ENCODE results near the gene ZMIZ1. TPM values are rescaled to one million over a fixed set of nuclear protein-coding genes. Genes with fewer than 3 reads are reported as not detected.
A peak's percentile ranks its signal among the peaks of the same experiment; 100 is the strongest.

Gene ZMIZ1
- polyA plus RNA-seq, 2 donors, result 29.2 to 29.7 TPM

DNA sequence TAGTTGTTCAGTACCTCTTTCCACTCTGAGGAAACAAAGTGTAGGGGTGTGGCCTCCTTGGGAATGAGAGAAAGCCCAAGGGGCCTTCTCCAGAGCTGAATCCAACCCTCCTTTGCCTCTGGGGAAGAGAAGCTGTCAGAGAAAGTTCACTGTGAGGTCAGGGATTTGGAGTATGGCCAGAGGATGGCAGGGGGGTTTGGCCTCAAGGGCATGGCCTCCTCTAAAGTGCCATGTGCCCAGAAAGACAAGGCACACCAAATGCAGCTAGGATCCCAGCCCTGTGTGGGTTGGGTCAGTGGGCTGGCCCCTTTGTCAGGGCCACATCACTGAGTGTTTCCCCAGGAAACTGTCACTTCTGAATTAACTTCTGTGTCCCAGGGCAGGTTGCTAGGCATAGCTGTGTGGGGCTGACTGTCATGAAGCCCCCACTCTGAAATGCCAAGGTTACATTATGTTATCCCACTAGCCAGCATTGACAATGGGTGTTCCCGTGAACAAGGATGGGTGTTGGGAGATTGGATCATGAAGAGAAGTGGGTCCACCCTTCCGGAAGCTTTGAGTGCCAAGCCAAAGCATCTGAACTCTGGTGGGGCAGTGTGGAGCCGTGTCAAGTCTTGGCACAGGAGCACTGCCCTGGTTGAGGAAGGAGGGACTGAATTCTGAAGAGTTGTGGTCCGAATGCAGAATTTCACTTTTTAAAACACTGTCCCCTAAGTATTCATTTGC, 123.3 kb downstream of the ZMIZ1 start:
- H3K9me3 ChIP-seq (ENCODE audit: control insufficient read depth in 2 of 2, insufficient read depth in 1 of 2, low read depth in 1 of 2, low read length in 1 of 2), result no peaks in the 10 kb centered on the region
- H3K27me3 ChIP-seq (ENCODE audit: control insufficient read depth in 1 of 2, insufficient read depth in 2 of 2, low read length in 2 of 2), result no peaks in the 10 kb centered on the region
- H3K4me1 ChIP-seq (ENCODE audit: control insufficient read depth in 2 of 2, insufficient read depth in 2 of 2, low read length in 1 of 2), result peaks cover 6 to 37% of the 10 kb centered on the region in 2 donors
- WGBS, 2 donors, result 61 to 67% methylated on average over 4 of the region's 4 CpGs
- peaks cover 0 to 29% of the 10 kb centered on the region in 2 donors for H3K36me3 ChIP-seq (ENCODE audit: control insufficient read depth in 2 of 2, insufficient read depth in 2 of 2, low read length in 1 of 2)
- peak overlapping the region in 1 of 2 donors; percentile 6 for H3K27ac ChIP-seq (ENCODE audit: low read depth in 2 of 2, low read length in 1 of 2)
- H3K4me3 ChIP-seq (ENCODE audit: low read depth in 1 of 2, low read length in 2 of 2), result no peak overlapping the region

DNA sequence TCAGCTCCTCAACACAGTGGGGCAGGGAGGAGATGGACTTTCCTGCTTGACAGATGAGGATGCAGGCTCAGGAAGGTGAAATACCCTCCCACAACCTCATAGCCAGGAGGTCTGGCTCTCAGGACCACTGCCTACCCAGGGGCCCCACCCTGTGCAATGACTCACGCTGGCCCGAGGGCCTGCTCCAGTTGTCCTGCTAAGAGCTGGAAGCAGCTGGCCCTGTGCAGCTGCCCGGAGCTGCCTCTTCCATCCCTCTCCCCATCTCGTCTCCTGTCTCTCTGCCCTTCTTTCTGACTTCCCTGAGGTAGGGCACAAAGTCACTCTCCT, 123.9 kb downstream of the ZMIZ1 start:
- Histone ChIP-seq H3K4me1 (ENCODE audit: control insufficient read depth in 2 of 2, insufficient read depth in 2 of 2, low read length in 1 of 2) (peaks cover 6 to 35% of the 10 kb centered on the region in 2 donors), H3K27ac (ENCODE audit: low read depth in 2 of 2, low read length in 1 of 2) (no peak overlapping the region), H3K4me3 (ENCODE audit: low read depth in 1 of 2, low read length in 2 of 2) (no peak overlapping the region), H3K9me3 (ENCODE audit: control insufficient read depth in 2 of 2, insufficient read depth in 1 of 2, low read depth in 1 of 2, low read length in 1 of 2) (no peaks in the 10 kb centered on the region), H3K27me3 (ENCODE audit: control insufficient read depth in 1 of 2, insufficient read depth in 2 of 2, low read length in 2 of 2) (no peaks in the 10 kb centered on the region), H3K36me3 (ENCODE audit: control insufficient read depth in 2 of 2, insufficient read depth in 2 of 2, low read length in 1 of 2) (peaks cover 0 to 27% of the 10 kb centered on the region in 2 donors)
- WGBS, 2 donors, result 44 to 57% methylated on average over 4 of the region's 4 CpGs

DNA sequence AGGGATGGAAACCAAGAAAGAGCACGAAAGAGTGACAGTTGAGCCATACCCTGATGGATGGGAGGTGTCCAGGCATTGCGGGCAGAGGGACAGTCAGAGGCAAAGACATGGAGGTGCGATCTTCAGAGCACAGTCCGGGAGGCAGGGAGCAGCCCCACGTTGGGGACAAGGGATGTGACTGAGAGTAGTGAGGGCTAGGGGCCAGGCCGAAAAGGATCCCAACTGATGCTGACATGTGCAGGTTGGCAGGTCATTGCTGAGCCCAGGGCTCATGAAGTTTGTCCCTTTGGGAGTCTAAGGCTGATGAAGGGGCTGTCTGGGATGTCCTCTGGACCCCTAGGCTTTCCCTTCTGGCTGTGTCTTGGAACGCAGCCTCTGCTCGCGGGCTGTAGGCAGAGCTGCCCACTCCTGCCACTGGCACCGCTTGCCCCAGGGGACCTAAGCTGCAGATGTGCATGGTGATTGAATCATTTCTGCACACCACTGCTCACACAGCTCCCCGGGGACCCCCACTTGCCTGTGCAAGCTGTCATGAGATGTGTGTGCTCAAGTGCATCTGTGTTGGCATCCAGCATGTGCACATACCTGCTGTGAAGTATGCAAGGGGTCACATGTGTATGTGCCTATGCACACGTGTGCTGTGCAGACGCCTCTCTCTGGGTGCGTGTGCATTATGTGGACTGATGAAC, 125.1 kb downstream of the ZMIZ1 start:
- 86 to 88% methylated on average over 14 of the region's 14 CpGs for WGBS, 2 donors
- Histone ChIP-seq H3K4me3 (ENCODE audit: low read depth in 1 of 2, low read length in 2 of 2) (no peak overlapping the region), H3K9me3 (ENCODE audit: control insufficient read depth in 2 of 2, insufficient read depth in 1 of 2, low read depth in 1 of 2, low read length in 1 of 2) (no peaks in the 10 kb centered on the region), H3K27me3 (ENCODE audit: control insufficient read depth in 1 of 2, insufficient read depth in 2 of 2, low read length in 2 of 2) (no peaks in the 10 kb centered on the region), H3K36me3 (ENCODE audit: control insufficient read depth in 2 of 2, insufficient read depth in 2 of 2, low read length in 1 of 2) (peaks cover 0 to 24% of the 10 kb centered on the region in 2 donors), H3K27ac (ENCODE audit: low read depth in 2 of 2, low read length in 1 of 2) (no peak overlapping the region), H3K4me1 (ENCODE audit: control insufficient read depth in 2 of 2, insufficient read depth in 2 of 2, low read length in 1 of 2) (peaks cover 6 to 30% of the 10 kb centered on the region in 2 donors)

DNA sequence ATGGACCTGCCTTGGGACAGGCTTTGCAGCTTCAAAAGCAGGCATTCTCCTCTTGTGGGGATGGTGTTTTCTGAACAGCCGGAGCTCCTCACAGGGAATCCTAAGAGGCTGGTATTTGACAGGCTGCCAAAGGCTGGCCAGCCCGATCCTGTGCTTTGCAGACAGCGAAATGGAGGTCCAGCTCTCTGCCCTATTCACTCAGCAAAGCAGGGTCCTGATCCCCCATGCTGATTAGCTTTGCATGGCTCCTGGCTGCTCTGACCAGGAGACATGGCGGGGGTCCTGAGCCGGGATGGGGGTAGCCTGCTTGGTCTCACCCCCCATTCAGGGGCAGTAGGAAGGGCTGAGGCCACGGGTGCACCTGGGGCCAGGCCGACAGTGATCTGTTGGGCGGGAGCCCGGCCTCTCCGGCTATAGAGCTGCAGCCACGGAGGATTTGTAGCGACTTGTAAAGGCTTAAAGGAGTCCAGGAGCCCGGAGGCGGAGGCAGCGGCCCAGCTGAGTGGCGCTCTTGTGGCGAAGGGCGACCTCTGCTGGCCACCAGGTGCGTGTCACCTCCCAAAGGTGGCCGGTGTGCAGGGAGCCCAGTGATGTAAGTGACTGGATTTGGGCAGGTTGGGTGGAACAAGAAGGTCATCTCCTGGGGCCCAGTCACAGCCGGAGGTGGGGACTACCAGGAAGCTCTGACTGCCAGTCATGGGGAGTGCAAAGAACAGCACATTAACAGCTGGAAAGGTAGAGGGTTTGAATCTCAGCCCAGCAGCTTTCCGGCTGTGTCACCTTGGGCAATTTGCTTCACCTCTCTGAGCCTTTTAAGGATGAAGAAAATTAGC, 126.5 kb downstream of the ZMIZ1 start:
- 11 to 13% methylated on average over 22 of the region's 22 CpGs for WGBS, 2 donors
- H3K27me3 ChIP-seq (ENCODE audit: control insufficient read depth in 1 of 2, insufficient read depth in 2 of 2, low read length in 2 of 2), result no peaks in the 10 kb centered on the region
- H3K4me3 ChIP-seq (ENCODE audit: low read depth in 1 of 2, low read length in 2 of 2), result no peak overlapping the region
- H3K27ac ChIP-seq (ENCODE audit: low read depth in 2 of 2, low read length in 1 of 2), result peak overlapping the region; percentile 37 to 75
- peaks cover 0 to 17% of the 10 kb centered on the region in 2 donors for H3K36me3 ChIP-seq (ENCODE audit: control insufficient read depth in 2 of 2, insufficient read depth in 2 of 2, low read length in 1 of 2)
- no peaks in the 10 kb centered on the region for H3K9me3 ChIP-seq (ENCODE audit: control insufficient read depth in 2 of 2, insufficient read depth in 1 of 2, low read depth in 1 of 2, low read length in 1 of 2)
- peaks cover 3 to 21% of the 10 kb centered on the region in 2 donors for H3K4me1 ChIP-seq (ENCODE audit: control insufficient read depth in 2 of 2, insufficient read depth in 2 of 2, low read length in 1 of 2)

DNA sequence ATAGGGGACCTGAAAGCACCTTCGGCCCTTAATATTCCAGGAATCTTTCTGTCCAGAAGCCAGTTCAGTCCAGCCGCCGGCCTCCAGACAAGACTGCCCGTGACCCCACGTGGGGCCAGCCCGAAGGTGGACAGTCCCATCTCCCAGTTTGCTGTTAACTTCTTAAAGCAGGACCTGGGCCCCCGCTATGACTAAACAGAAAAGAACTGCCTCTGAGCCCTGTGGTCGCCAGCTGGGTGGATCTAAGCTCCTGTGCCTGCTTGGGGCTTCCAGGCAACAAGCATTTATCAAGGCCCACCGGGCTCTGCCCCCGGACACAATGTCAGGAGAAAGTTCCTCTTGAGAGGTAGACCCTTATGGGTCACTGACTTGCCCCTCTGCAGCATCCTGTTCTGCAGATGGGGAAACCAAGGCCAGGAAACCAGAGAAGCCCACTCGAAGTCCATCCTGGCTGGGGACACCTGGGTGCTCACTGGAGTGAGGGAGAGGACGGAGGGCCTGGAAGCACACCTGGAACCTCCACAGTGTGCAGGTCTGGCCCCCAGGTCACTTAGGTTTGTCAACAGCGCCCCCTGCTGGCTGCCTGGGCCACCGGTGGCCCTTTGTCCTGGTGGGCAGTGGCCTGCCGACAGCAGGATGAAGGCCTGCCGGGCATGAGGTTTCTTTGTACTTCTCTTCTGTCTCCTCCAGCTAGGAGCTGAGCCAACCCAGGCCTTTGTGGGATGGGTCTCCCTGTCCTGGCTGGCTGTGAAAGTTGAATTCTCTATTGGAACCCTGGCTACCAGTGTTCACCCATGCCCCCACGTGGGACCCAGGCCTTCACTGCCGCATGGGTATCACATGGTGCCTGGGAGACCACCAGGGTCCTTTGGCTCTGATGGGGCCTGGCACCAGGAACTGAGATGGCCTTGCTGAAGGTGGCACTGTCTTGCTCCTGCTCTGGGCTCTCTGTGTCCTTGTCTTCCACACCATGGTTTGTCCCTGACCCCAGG, 128.0 kb downstream of the ZMIZ1 start:
- WGBS, 2 donors, result 62% methylated on average over 18 of the region's 18 CpGs
- H3K36me3 ChIP-seq (ENCODE audit: control insufficient read depth in 2 of 2, insufficient read depth in 2 of 2, low read length in 1 of 2), result peaks cover 0 to 20% of the 10 kb centered on the region in 2 donors
- H3K9me3 ChIP-seq (ENCODE audit: control insufficient read depth in 2 of 2, insufficient read depth in 1 of 2, low read depth in 1 of 2, low read length in 1 of 2), result no peaks in the 10 kb centered on the region
- H3K27me3 ChIP-seq (ENCODE audit: control insufficient read depth in 1 of 2, insufficient read depth in 2 of 2, low read length in 2 of 2), result no peaks in the 10 kb centered on the region
- peaks cover 3 to 18% of the 10 kb centered on the region in 2 donors for H3K4me1 ChIP-seq (ENCODE audit: control insufficient read depth in 2 of 2, insufficient read depth in 2 of 2, low read length in 1 of 2)
- peak overlapping the region in 1 of 2 donors; percentile 24 for H3K27ac ChIP-seq (ENCODE audit: low read depth in 2 of 2, low read length in 1 of 2)
- H3K4me3 ChIP-seq (ENCODE audit: low read depth in 1 of 2, low read length in 2 of 2), result no peak overlapping the region

DNA sequence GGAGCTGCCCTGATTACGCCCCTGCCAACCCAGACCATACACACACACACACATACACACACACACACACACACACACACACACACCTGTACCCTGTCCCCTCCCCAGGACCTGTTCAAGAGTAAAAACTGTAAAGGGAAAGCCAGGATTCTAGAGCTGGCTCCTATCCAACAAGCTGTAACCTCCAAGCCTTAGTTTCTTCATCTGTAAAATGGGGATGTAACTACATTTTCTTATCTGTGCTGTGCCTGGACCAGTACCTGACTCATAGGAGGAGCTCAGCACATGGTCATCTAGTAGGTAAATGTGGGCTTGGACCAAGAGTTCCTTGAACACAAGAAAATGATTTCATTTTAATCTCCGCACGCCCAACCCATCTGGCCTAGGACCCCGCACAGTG, 128.8 kb downstream of the ZMIZ1 start:
- Histone ChIP-seq H3K4me1 (ENCODE audit: control insufficient read depth in 2 of 2, insufficient read depth in 2 of 2, low read length in 1 of 2) (peaks cover 3 to 12% of the 10 kb centered on the region in 2 donors), H3K27me3 (ENCODE audit: control insufficient read depth in 1 of 2, insufficient read depth in 2 of 2, low read length in 2 of 2) (no peaks in the 10 kb centered on the region), H3K4me3 (ENCODE audit: low read depth in 1 of 2, low read length in 2 of 2) (no peak overlapping the region), H3K9me3 (ENCODE audit: control insufficient read depth in 2 of 2, insufficient read depth in 1 of 2, low read depth in 1 of 2, low read length in 1 of 2) (no peaks in the 10 kb centered on the region), H3K36me3 (ENCODE audit: control insufficient read depth in 2 of 2, insufficient read depth in 2 of 2, low read length in 1 of 2) (peaks cover 0 to 24% of the 10 kb centered on the region in 2 donors), H3K27ac (ENCODE audit: low read depth in 2 of 2, low read length in 1 of 2) (no peak overlapping the region)
- 98 to 99% methylated on average over 4 of the region's 4 CpGs for WGBS, 2 donors

DNA sequence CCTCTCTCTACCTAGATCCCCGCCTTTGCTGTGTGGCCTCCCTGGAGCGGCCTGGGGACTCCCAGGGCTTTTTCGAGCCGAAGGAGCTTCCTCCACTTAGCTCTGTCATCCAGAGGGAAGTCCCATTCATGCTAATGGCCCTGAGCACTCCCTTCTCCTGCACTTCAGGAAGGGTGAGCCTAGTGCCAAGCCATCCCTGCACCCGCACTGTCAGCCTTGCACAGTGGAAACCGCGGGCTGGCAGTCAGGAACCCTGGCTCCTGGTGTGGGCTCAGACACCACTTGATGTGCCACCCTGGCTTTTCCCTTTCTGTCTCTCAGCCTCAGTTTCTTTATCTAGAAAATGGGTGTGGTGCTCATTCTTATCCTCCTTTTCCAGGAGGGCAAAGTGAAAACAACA, 131.6 kb downstream of the ZMIZ1 start:
- 89% methylated on average over 7 of the region's 7 CpGs for WGBS, 2 donors
- Histone ChIP-seq H3K27me3 (ENCODE audit: control insufficient read depth in 1 of 2, insufficient read depth in 2 of 2, low read length in 2 of 2) (no peaks in the 10 kb centered on the region), H3K36me3 (ENCODE audit: control insufficient read depth in 2 of 2, insufficient read depth in 2 of 2, low read length in 1 of 2) (peaks cover 6 to 40% of the 10 kb centered on the region in 2 donors), H3K4me3 (ENCODE audit: low read depth in 1 of 2, low read length in 2 of 2) (no peak overlapping the region), H3K27ac (ENCODE audit: low read depth in 2 of 2, low read length in 1 of 2) (no peak overlapping the region), H3K4me1 (ENCODE audit: control insufficient read depth in 2 of 2, insufficient read depth in 2 of 2, low read length in 1 of 2) (peaks cover 0 to 8% of the 10 kb centered on the region in 2 donors), H3K9me3 (ENCODE audit: control insufficient read depth in 2 of 2, insufficient read depth in 1 of 2, low read depth in 1 of 2, low read length in 1 of 2) (no peaks in the 10 kb centered on the region)

DNA sequence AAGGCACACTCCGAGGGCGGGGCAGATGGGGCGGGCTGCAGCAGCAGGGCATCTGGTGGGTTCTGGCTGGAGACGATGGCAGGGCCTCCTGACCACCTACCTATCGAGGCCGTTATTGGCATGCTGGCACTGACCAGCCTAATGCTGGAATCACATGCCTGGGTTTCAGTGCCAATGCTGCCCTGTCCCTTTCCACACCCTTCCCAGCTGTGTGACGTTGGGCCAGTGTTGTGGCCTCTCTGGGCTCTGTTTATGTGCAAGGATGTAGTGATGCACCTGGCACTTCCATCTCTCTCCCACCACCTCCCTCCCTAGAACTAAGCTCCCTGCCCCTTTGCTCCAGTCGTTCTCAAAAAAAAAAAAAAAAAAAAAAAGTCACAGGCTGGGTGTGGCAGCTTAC, 132.9 kb downstream of the ZMIZ1 start:
- no peaks in the 10 kb centered on the region for H3K9me3 ChIP-seq (ENCODE audit: control insufficient read depth in 2 of 2, insufficient read depth in 1 of 2, low read depth in 1 of 2, low read length in 1 of 2)
- 79 to 86% methylated on average over 8 of the region's 8 CpGs for WGBS, 2 donors
- no peak overlapping the region for H3K27ac ChIP-seq (ENCODE audit: low read depth in 2 of 2, low read length in 1 of 2)
- no peak overlapping the region for H3K4me3 ChIP-seq (ENCODE audit: low read depth in 1 of 2, low read length in 2 of 2)
- H3K27me3 ChIP-seq (ENCODE audit: control insufficient read depth in 1 of 2, insufficient read depth in 2 of 2, low read length in 2 of 2), result no peaks in the 10 kb centered on the region
- H3K4me1 ChIP-seq (ENCODE audit: control insufficient read depth in 2 of 2, insufficient read depth in 2 of 2, low read length in 1 of 2), result peaks cover 0 to 9% of the 10 kb centered on the region in 2 donors
- H3K36me3 ChIP-seq (ENCODE audit: control insufficient read depth in 2 of 2, insufficient read depth in 2 of 2, low read length in 1 of 2), result peaks cover 6 to 48% of the 10 kb centered on the region in 2 donors

Data from esophagus (tissue), 2 donors.